Upper lobe of left lung (tissue), 6 donors: ENCODE data around the gene GPC1. TPM values are rescaled to one million over a fixed set of nuclear protein-coding genes. Genes with fewer than 3 reads are reported as not detected.

Experiments
- ATAC-seq, 2 donors: fragments of 200-7000 bp; cut with Tn5 transposase; one replicate each; pipeline ENCODE4 v1.9.1; 2022; ENCODE audit warnings: mild to moderate bottlenecking in 2 of 2, moderate library complexity in 2 of 2; ENCODE audit not compliant: low FRiP score in 2 of 2
- DNase-seq, 2 donors: peaks; one replicate each; pipeline ENCODE4 v3.0.0-alpha.2; 2019 to 2020
- H3K27ac ChIP-seq, 4 donors: fragments of 200-600 bp; sonication (generic); one replicate each; pipeline ENCODE4 v1.5.1; 2016 to 2019
- H3K27me3 ChIP-seq, 4 donors: fragments of 200-600 bp; sonication (generic); one replicate each; pipeline ENCODE4 v1.5.1; 2017 to 2019
- H3K36me3 ChIP-seq, 4 donors: fragments of 200-600 bp; sonication (generic); one replicate each; pipeline ENCODE4 v1.5.1; 2016 to 2019
- H3K4me1 ChIP-seq, 4 donors: fragments of 200-600 bp; sonication (generic); one replicate each; pipeline ENCODE4 v1.5.1; 2018 to 2019
- H3K4me3 ChIP-seq, 4 donors: fragments of 200-600 bp; sonication (generic); one replicate each; pipeline ENCODE4 v1.5.1; 2017 to 2019; ENCODE audit warnings: mild to moderate bottlenecking in 2 of 4, moderate library complexity in 1 of 4
- H3K9me3 ChIP-seq, 4 donors: fragments of 200-600 bp; sonication (generic); one replicate each; pipeline ENCODE4 v1.5.1; 2018 to 2019
- CTCF ChIP-seq, 6 experiments: fragments of 450-650 bp in 4 of 6; fragments of 200-600 bp in 2 of 6; sonication (generic) in 2 of 6; IDR thresholded peaks; one replicate each; pipeline ENCODE4 v1.5.1; 2016 to 2019; ENCODE audit warnings: antibody characterized with exemption in 6 of 6
- EP300 ChIP-seq, 4 donors: sonication (generic); formaldehyde crosslinking; IDR thresholded peaks; one replicate each; pipeline ENCODE4 v1.5.1; 2017; ENCODE audit warnings: antibody characterized with exemption in 4 of 4, control low read depth in 2 of 4
- POLR2A ChIP-seq, 4 donors: fragments of 450-650 bp; IDR thresholded peaks; one replicate each; pipeline ENCODE4 v1.5.1; 2016 to 2017; ENCODE audit warnings: antibody characterized with exemption in 4 of 4, mild to moderate bottlenecking in 2 of 4
- POLR2AphosphoS5 ChIP-seq, 2 donors: sonication (generic); formaldehyde crosslinking; IDR thresholded peaks; one replicate each; pipeline ENCODE4 v1.5.1; 2017; ENCODE audit warnings: antibody characterized with exemption in 2 of 2
- WGBS, 2 donors: methylation state at CpG; one replicate each; pipeline ENCODE4 v1.1.5; 2017 to 2018; 5-methylcytosine and 5-hydroxymethylcytosine counted together
- total RNA-seq, 6 donors: library from RNA; depleted of rRNA in 4 of 6; stranded (reverse); fragments of >200 nt in 4 of 6; gene quantifications; one replicate each; pipeline versions ENCODE4 v1.1.0 to v1.2.1, GENCODE V29; 2016 to 2021
- donor health status: DM: no; HTN: no; CAD: no; lungs with moderate emphysema.
- donor health status: DM: no; HTN: yes; CAD: no; lungs with severe emphysema.

The GPC1 gene
- total RNA-seq, 6 donors from 2014 or later, result 16.8 to 45.5 (median 33.2) TPM

GRCh38 chr2:240410808-240411207 lies 24.7 kb upstream of the GPC1 start:
- WGBS, 2 donors, result 85 to 93% methylated on average over 10 to 21 of the region's 21 CpGs
- Histone ChIP-seq H3K4me3 (no peak overlapping the region), H3K9me3 (no peaks in the 10 kb centered on the region), H3K4me1 (no peaks in the 10 kb centered on the region), H3K27ac (no peak overlapping the region), H3K27me3 (no peaks in the 10 kb centered on the region), H3K36me3 (no peaks in the 10 kb centered on the region)
- DNase-seq, result peak in 1 of 2 donors; percentile 52
- TF ChIP-seq EP300 (IDR thresholded peaks at IDR 0.05), result no peak
- no peak for ATAC-seq

- ATAC-seq, result no peak
- no peaks in the 10 kb centered on the region for H3K36me3 ChIP-seq
- H3K4me1 ChIP-seq, result no peaks in the 10 kb centered on the region
- no peak overlapping the region for H3K4me3 ChIP-seq
- WGBS, 2 donors, result 57 to 85% methylated on average over 16 to 26 of the region's 28 CpGs
- no peak for TF ChIP-seq POLR2AphosphoS5 (IDR thresholded peaks at IDR 0.05)
- no peak for TF ChIP-seq EP300 (IDR thresholded peaks at IDR 0.05)
- TF ChIP-seq POLR2A (IDR thresholded peaks at IDR 0.05), result no peak
- no peak for TF ChIP-seq CTCF (IDR thresholded peaks at IDR 0.05)
- H3K9me3 ChIP-seq, result no peaks in the 10 kb centered on the region
- H3K27me3 ChIP-seq, result no peaks in the 10 kb centered on the region
- peak; percentile 10 to 64 for DNase-seq
- no peak overlapping the region for H3K27ac ChIP-seq
Measured at GRCh38 chr2:240411261-240412160, 24.0 kb upstream of the GPC1 start.

- ATAC-seq (peak; percentile 12 to 47), DNase-seq (peak; percentile 12 to 78)
- Histone ChIP-seq H3K4me3 (no peak overlapping the region), H3K4me1 (no peaks in the 10 kb centered on the region), H3K27ac (no peak overlapping the region), H3K36me3 (no peaks in the 10 kb centered on the region), H3K27me3 (no peaks in the 10 kb centered on the region), H3K9me3 (no peaks in the 10 kb centered on the region)
- 50 to 77% methylated on average over 1 to 15 of the region's 15 CpGs for WGBS, 2 donors
- TF ChIP-seq POLR2AphosphoS5 (IDR thresholded peaks at IDR 0.05) (no peak), POLR2A (IDR thresholded peaks at IDR 0.05) (no peak), EP300 (IDR thresholded peaks at IDR 0.05) (no peak), CTCF (IDR thresholded peaks at IDR 0.05) (no peak)
Measured at GRCh38 chr2:240412211-240412861, 23.1 kb upstream of the GPC1 start.

- H3K27ac ChIP-seq, result no peak overlapping the region
- DNase-seq (peak; percentile 17 to 69), ATAC-seq (peak; percentile 31 to 75)
- 89 to 91% methylated on average over 21 to 22 of the region's 26 CpGs for WGBS, 2 donors
- no peaks in the 10 kb centered on the region for H3K27me3 ChIP-seq
- no peak overlapping the region for H3K4me3 ChIP-seq
- H3K36me3 ChIP-seq, result no peaks in the 10 kb centered on the region
- no peaks in the 10 kb centered on the region for H3K4me1 ChIP-seq
- H3K9me3 ChIP-seq, result no peaks in the 10 kb centered on the region
- TF ChIP-seq EP300 (IDR thresholded peaks at IDR 0.05), result no peak
- no peak for TF ChIP-seq POLR2A (IDR thresholded peaks at IDR 0.05)
- TF ChIP-seq POLR2AphosphoS5 (IDR thresholded peaks at IDR 0.05), result no peak
- TF ChIP-seq CTCF (IDR thresholded peaks at IDR 0.05), result no peak
Measured at GRCh38 chr2:240412975-240413812, 22.3 kb upstream of the GPC1 start.
